Endothelial cell of umbilical vein (primary cell): Measurements from ENCODE around the gene BCL2L14. TPM values are rescaled to one million over a fixed set of nuclear protein-coding genes. Genes with fewer than 3 reads are reported as not detected.
A peak's percentile ranks its signal among the peaks of the same experiment; 100 is the strongest.

Source experiments
- BruUV-seq: library from RNA; stranded (reverse); fragments of 400-500 nt; replicated peaks from 2 replicates; lab custom pipeline; 2021; lab: Mats Ljungman, UMichigan
- CTCF ChIA-PET: fragments of 300-600, 350-600 bp; sonication (Branson Sonifier 250); formaldehyde crosslinking; loops from one replicate; lab custom pipeline; 2021; ENCODE audit warnings: antibody characterized with exemption, inconsistent platforms; lab: Charles Lee
- POLR2A ChIA-PET: fragments of 300-600, 350-600 bp; sonication (Branson Sonifier 250); formaldehyde crosslinking; loops from one replicate; lab custom pipeline; 2021; ENCODE audit warnings: antibody characterized with exemption, inconsistent platforms; lab: Charles Lee
- DNase-seq: peaks from one replicate; pipeline ENCODE4 v3.0.0-alpha.2; 2011; ENCODE audit warnings: low read depth, low spot score
- FAIRE-seq: peaks from 2 replicates; lab custom pipeline; 2011; peaks lifted over from hg19 to GRCh38; lab: Jason Lieb, UNC
- H2AFZ ChIP-seq: 2 replicates; pipeline ENCODE4 v1.6.0; 2012; ENCODE audit warnings: low read depth, low read length, control low read depth, inconsistent platforms
- H3K27ac ChIP-seq: 2 replicates; pipeline ENCODE4 v1.5.1; 2011; ENCODE audit warnings: low read depth, mild to moderate bottlenecking, control low read depth, low read length, moderate library complexity; ENCODE audit not compliant: insufficient read depth
- H3K27me3 ChIP-seq, 2 experiments: 2 replicates each; pipeline versions ENCODE4 v1.6.0 to v1.6.1; 2011; ENCODE audit warnings: low read length in 2 of 2, mixed read lengths in 1 of 2; ENCODE audit not compliant: control insufficient read depth in 2 of 2, insufficient read depth in 2 of 2
- H3K36me3 ChIP-seq, 2 experiments: 2 replicates in 1 of 2; 3 replicates in 1 of 2; pipeline ENCODE4 v1.5.1; 2011; ENCODE audit warnings: low read length in 2 of 2, mild to moderate bottlenecking in 1 of 2, moderate library complexity in 1 of 2; ENCODE audit not compliant: control insufficient read depth in 2 of 2, insufficient read depth in 2 of 2; ENCODE audit errors: extremely low read depth in 1 of 2
- H3K4me1 ChIP-seq: 3 replicates; pipeline ENCODE4 v1.5.1; 2011; ENCODE audit warnings: mild to moderate bottlenecking, low read length; ENCODE audit not compliant: control insufficient read depth, insufficient read depth; ENCODE audit errors: extremely low read depth
- H3K4me2 ChIP-seq: 2 replicates; pipeline ENCODE4 v1.6.1; 2011; ENCODE audit warnings: low read length, control low read depth, mixed read lengths; ENCODE audit not compliant: insufficient read depth
- H3K4me3 ChIP-seq, 3 experiments: fragments of 200-600 bp in 1 of 3; sonication (generic), shearing (Covaris generic) in 1 of 3; replicated peaks in 1 of 3; 2 replicates each; pipeline ENCODE4 v1.5.1; 2011 to 2016; ENCODE audit warnings: control low read depth in 3 of 3, low read length in 3 of 3, mild to moderate bottlenecking in 2 of 3, inconsistent platforms in 1 of 3, low read depth in 1 of 3, moderate library complexity in 1 of 3; ENCODE audit not compliant: insufficient read depth in 1 of 3
- H3K79me2 ChIP-seq: 2 replicates; pipeline ENCODE4 v1.6.0; 2012; ENCODE audit warnings: low read length, inconsistent platforms; ENCODE audit not compliant: control insufficient read depth, insufficient read depth
- H3K9ac ChIP-seq: replicated peaks from 2 replicates; pipeline ENCODE3; 2011; ENCODE audit warnings: low read length, control low read depth; ENCODE audit not compliant: insufficient read depth; ENCODE audit errors: extremely low read depth
- H3K9me1 ChIP-seq: replicated peaks from 3 replicates; pipeline ENCODE4 v1.6.0; 2011; ENCODE audit warnings: mild to moderate bottlenecking, low read length; ENCODE audit not compliant: control insufficient read depth, insufficient read depth; ENCODE audit errors: extremely low read depth
- H3K9me3 ChIP-seq: replicated peaks from 2 replicates; pipeline ENCODE4 v1.5.1; 2012; ENCODE audit warnings: low read length, inconsistent platforms; ENCODE audit not compliant: control insufficient read depth, insufficient read depth
- H4K20me1 ChIP-seq: replicated peaks from 2 replicates; pipeline ENCODE3; 2011; ENCODE audit warnings: mild to moderate bottlenecking, low read length; ENCODE audit not compliant: control insufficient read depth, insufficient read depth; ENCODE audit errors: extremely low read depth
- CTCF ChIP-seq, 2 donors: IDR thresholded peaks; 1 replicate in 1 of 2; 2 replicates in 1 of 2; pipeline ENCODE4 v1.5.1; 2011; ENCODE audit warnings: low read length in 2 of 2, mild to moderate bottlenecking in 2 of 2, moderate library complexity in 2 of 2, control low read depth in 1 of 2, inconsistent platforms in 1 of 2, low read depth in 1 of 2; ENCODE audit not compliant: insufficient read depth in 1 of 2; ENCODE audit errors: extremely low read depth in 1 of 2
- EZH2 ChIP-seq: IDR thresholded peaks from 2 replicates; pipeline ENCODE4 v1.6.1; 2012; ENCODE audit warnings: borderline replicate concordance, low read depth, mild to moderate bottlenecking, moderate library complexity, low read length, inconsistent platforms; ENCODE audit not compliant: severe bottlenecking
- FOS ChIP-seq: IDR thresholded peaks from 2 replicates; pipeline ENCODE4 v1.6.1; 2011; ENCODE audit warnings: mild to moderate bottlenecking, low read length, moderate library complexity, borderline replicate concordance; ENCODE audit not compliant: insufficient read depth
- GATA2 ChIP-seq: IDR thresholded peaks from 2 replicates; pipeline ENCODE4 v1.7.0; 2011; ENCODE audit warnings: low read depth, mild to moderate bottlenecking, moderate library complexity, mixed read lengths, low read length; ENCODE audit not compliant: insufficient read length, insufficient read depth
- JUN ChIP-seq: IDR thresholded peaks from 2 replicates; pipeline ENCODE4 v1.6.1; 2011; ENCODE audit warnings: borderline replicate concordance, low read depth; ENCODE audit not compliant: insufficient read length, insufficient read depth
- MAX ChIP-seq: IDR thresholded peaks from 2 replicates; pipeline ENCODE4 v1.6.1; 2011; ENCODE audit not compliant: insufficient read depth, insufficient read length
- MYC ChIP-seq: IDR thresholded peaks from one replicate; pipeline ENCODE4 v1.6.1; 2011; ENCODE audit warnings: mild to moderate bottlenecking, low read depth, low read length
- POLR2A ChIP-seq: IDR thresholded peaks from 2 replicates; pipeline ENCODE4 v1.6.1; 2012; ENCODE audit warnings: low read depth, mild to moderate bottlenecking, control low read depth, low read length
- POLR2AphosphoS5 ChIP-seq: IDR thresholded peaks from 2 replicates; pipeline ENCODE4 v1.6.1; 2012; ENCODE audit warnings: low read depth, mild to moderate bottlenecking, control low read depth, low read length, moderate library complexity; ENCODE audit not compliant: insufficient read depth
- dilution Hi-C: fragments of 300-500 bp; cut with MboI; formaldehyde crosslinking; loops from one replicate; pipeline ENCODE4 v1.15.0; 2019; ENCODE audit warnings: low sequenced_read_pairs; ENCODE audit not compliant: extremely low pct_ligation_motif_present
- intact Hi-C: fragments of 100-400 bp; cut with micrococcal nuclease; formaldehyde crosslinking; loops from one replicate; pipeline ENCODE4 v1.10.0; 2022
- polyA plus RNA-seq, 4 experiments: library from polyadenylated mRNA; depleted of rRNA in 3 of 4; stranded (reverse) in 3 of 4; unstranded in 1 of 4; fragments of >200 nt; gene quantifications; 2 replicates each; pipeline versions ENCODE4 v1.2.1 to v1.2.3, GENCODE V29; 2011 to 2012; ENCODE audit warnings: missing spikeins in 1 of 4
- total RNA-seq: library from RNA; stranded (reverse); gene quantifications from 2 replicates; pipeline ENCODE4 v1.2.3, GENCODE V29; 2021

BCL2L14 gene
- total and polyA plus RNA-seq, 2 donors (not counting 3 experiments of a cell fraction or from before 2014, with no cell fraction given): not detected

DNA sequence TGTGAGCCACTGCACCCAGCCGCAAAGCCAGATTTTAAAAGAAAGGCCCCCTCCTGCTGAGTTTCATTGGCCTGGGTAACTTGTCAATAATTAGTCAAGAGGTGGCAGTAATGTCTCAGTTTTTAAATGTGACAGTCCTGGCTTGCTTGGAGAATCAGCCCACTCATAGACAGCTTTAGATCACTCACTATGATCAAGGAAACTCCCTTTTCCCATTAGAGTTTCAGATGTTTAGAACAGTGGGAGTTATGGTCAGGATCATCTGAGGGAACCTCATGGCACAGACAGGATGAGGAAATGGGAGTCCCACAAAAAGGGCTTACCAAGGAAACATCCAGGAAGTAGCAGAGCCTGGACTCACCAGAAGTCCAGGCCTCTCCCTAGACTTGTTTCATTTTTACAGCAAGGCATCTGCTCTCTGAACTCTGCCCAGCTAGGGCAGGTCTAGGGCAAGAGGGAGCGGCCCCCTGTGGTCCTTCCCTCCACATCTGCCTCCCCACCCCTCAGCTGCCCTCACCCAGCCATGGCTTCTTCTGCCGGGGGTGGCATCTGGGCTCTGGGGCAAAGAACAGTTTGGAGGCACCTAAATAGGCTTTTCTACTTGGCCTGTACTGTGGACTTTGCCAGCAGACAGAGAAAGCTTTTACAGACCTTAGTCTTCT lies 11.2 kb downstream of the BCL2L14 start:
- Histone ChIP-seq H3K79me2 (no peaks in the 10 kb centered on the region), H3K9ac (peak overlapping the region; percentile 17), H3K9me1 (no peaks in the 10 kb centered on the region), H3K4me2 (no peak overlapping the region), H3K9me3 (no peaks in the 10 kb centered on the region), H3K36me3 (no peaks in the 10 kb centered on the region), H4K20me1 (no peaks in the 10 kb centered on the region), H2AFZ (peak overlapping the region; percentile 74), H3K4me3 (no peak overlapping the region), H3K27ac (peak overlapping the region; percentile 40), H3K4me1 (peaks cover 5% of the 10 kb centered on the region), H3K27me3 (no peaks in the 10 kb centered on the region)
- ChIA-PET CTCF (interaction anchor here (0.7 to 6.9 kb wide), 25 partner anchors 8 to 655 kb away, joined by 3 to 155 read pairs (median 5); partner anchors contain the start of genes BORCS5, LRP6 and MANSC1), POLR2A (interaction anchor here (0.6 to 1.0 kb wide), 4 partner anchors 32 to 1940 kb away, joined by 3 read pairs; partner anchors contain the start of gene LRP6)
- peak; percentile 17 to 29 for TF ChIP-seq CTCF (IDR thresholded peaks at IDR 0.05; ENCODE audit: extremely low read depth in 1 of 2, insufficient read depth in 1 of 2, low read depth in 1 of 2, low read length in 2 of 2)
- no peak for TF ChIP-seq POLR2A
- no TSS peak for BruUV-seq
- DNase-seq: peak; percentile 79
- dilution Hi-C loops (loop anchor here (25.0 kb wide), 1 partner anchor 255 kb away; no protein-coding TSS in a partner anchor), intact Hi-C loops (loop anchor here (1.0 to 5.0 kb wide), 6 partner anchors 184 to 622 kb away; partner anchors contain the start of gene DUSP16)
- FAIRE-seq: peak; percentile 83

DNA sequence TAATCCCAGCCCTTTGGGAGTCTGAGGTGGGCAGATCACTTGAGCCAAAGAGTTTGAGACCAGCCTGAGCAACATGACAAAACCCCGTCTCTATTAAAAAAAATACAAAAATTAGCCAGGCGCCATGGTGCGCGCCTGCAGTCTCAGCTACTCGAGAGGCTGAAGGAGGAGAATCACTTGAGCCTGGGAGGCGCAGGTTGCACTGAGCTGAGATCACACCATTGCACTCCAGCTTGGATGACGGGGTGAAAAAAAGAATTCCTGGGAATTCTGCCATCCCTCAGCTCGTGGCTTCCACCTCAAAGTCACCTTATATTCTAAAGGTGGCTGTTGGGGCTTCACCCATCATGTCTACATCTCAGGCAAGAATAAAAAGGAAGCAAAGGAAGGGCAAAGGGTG lies 12.9 kb downstream of the BCL2L14 start:
- Histone ChIP-seq H3K27ac (no peak overlapping the region), H3K9me1 (no peaks in the 10 kb centered on the region), H4K20me1 (no peaks in the 10 kb centered on the region), H3K27me3 (no peaks in the 10 kb centered on the region), H3K9me3 (no peaks in the 10 kb centered on the region), H3K4me1 (peaks cover 5% of the 10 kb centered on the region), H3K9ac (no peak overlapping the region), H3K79me2 (no peaks in the 10 kb centered on the region), H3K4me2 (no peak overlapping the region), H2AFZ (no peak overlapping the region), H3K36me3 (no peaks in the 10 kb centered on the region), H3K4me3 (no peak overlapping the region)
- ChIA-PET CTCF (interaction anchor here (1.0 to 6.9 kb wide), 6 partner anchors 63 to 266 kb away, joined by 3 to 155 read pairs (median 16); partner anchors contain the start of genes LRP6 and MANSC1), POLR2A (no interaction called here)
- FAIRE-seq (no peak), DNase-seq (no peak)
- BruUV-seq: no TSS peak
- intact Hi-C loops: loop anchor here (5.0 kb wide), 1 partner anchor 479 kb away; the partner anchor contains the start of gene DUSP16
- TF ChIP-seq EZH2 (no peak), MAX (no peak), CTCF (IDR thresholded peaks at IDR 0.05; ENCODE audit: extremely low read depth in 1 of 2, insufficient read depth in 1 of 2, low read depth in 1 of 2, low read length in 2 of 2) (no peak), JUN (no peak), MYC (no peak), POLR2AphosphoS5 (no peak), POLR2A (no peak), GATA2 (no peak), FOS (no peak)
- dilution Hi-C loops: loop anchor here (25.0 kb wide), 1 partner anchor 254 kb away; no protein-coding TSS in a partner anchor
